ENCODE results near the gene ZFP62. TPM values are rescaled to one million over a fixed set of nuclear protein-coding genes. Genes with fewer than 3 reads are reported as not detected.
A peak's percentile ranks its signal among the peaks of the same experiment; 100 is the strongest.

Gene ZFP62
- total RNA-seq, 4 donors from 2014 or later: 19.1 to 34.9 (median 21.4) TPM

DNA sequence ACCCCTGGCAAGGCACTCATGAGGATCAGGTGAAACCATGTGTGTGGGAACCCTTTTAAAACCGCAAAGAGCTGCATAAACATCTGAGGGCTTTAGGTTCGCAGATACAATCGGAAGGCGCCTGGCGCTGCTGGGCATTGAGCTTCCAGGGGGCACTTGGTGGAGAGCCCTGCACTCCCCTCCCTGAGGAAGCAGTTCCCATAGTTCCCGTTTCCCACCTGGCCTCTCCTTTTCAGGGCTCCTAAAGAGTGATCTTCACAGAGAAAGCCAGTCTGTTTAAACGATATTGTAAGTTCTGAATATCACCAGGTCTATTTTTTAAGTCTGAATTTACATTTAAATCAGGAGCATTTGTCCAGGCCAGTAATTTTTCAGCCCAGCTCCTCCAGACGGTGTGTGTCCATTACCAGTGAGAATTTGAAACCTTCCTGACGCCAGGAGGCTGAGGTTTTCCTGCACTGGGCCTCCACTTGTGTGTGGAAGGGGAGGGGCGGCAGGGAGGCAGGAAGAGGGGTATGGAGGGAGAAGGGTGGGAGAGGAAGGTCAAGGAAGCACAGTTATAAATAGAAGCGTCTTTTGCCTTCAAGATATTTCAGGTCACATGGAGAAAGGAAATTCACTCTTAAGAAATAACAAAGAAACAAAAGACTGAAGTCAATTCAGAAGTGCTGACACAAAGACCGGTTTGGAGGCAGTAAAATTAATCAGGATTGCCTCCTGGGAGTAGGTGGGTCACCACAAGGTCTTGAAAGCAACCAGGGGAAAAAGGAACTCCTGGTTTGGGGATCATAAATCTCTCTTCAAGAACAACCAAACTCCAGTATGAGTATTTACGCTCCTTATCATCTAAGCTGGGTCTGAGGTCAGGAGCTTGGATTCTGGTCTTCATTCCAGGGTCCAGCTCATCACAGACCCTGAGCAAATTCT is 44.2 kb downstream of the ZFP62 start:
- peaks cover 0 to 55% (median 12%) of the 10 kb centered on the region in 3 donors for H3K4me1 ChIP-seq
- peak overlapping the region; percentile 40 to 70 (median 62) for H3K27ac ChIP-seq
- ATAC-seq: peak; percentile 29
- peaks cover 4% of the 10 kb centered on the region for H3K27me3 ChIP-seq
- 22 to 36% methylated on average over 7 to 12 of the region's 13 CpGs for whole genome bisulfite sequencing, 2 donors (ENCODE audit: low coverage in 1 of 2)
- TF ChIP-seq POLR2A (IDR thresholded peaks at IDR 0.05) (no peak), POLR2AphosphoS5 (IDR thresholded peaks at IDR 0.05) (no peak), EP300 (IDR thresholded peaks at IDR 0.05) (no peak)
- TF ChIP-seq, protein P1, sequence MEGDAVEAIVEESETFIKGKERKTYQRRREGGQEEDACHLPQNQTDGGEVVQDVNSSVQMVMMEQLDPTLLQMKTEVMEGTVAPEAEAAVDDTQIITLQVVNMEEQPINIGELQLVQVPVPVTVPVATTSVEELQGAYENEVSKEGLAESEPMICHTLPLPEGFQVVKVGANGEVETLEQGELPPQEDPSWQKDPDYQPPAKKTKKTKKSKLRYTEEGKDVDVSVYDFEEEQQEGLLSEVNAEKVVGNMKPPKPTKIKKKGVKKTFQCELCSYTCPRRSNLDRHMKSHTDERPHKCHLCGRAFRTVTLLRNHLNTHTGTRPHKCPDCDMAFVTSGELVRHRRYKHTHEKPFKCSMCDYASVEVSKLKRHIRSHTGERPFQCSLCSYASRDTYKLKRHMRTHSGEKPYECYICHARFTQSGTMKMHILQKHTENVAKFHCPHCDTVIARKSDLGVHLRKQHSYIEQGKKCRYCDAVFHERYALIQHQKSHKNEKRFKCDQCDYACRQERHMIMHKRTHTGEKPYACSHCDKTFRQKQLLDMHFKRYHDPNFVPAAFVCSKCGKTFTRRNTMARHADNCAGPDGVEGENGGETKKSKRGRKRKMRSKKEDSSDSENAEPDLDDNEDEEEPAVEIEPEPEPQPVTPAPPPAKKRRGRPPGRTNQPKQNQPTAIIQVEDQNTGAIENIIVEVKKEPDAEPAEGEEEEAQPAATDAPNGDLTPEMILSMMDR (IDR thresholded peaks at IDR 0.05): no peak
- no peaks in the 10 kb centered on the region for H3K9me3 ChIP-seq
- H3K36me3 ChIP-seq: no peaks in the 10 kb centered on the region
- no peak overlapping the region for H3K4me3 ChIP-seq

DNA sequence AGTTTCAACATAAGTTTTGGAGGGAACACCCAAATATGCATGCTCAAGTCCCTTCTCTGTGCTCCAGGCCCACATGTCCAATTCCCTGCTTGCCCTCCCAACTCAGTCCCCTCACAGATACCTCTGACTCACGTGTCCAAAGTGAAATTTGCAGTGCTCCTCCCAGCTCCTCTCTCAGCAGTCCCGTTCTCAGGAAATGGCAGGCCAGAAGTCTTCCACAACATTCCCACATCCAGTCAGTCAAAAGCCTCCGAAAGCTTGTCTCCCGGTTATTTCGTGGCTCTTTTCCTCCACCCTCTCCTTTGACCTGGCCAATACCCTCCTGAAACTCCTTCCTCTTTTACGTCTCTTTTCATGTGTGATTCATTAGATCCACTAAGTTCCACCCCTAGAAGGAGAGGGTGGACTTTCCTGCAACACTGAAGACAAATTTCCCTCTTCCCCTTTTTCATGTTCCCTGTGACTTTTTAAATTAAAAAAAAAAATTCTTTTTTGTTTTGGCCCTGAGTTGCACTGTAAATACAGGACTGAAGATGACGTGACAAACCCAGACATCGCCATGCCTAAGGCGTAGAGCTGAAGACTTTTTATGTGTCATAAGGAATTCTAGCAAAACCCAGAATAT is 45.7 kb downstream of the ZFP62 start:
- WGBS, 2 donors (ENCODE audit: low coverage in 1 of 2): 58 to 63% methylated on average over 7 to 9 of the region's 9 CpGs
- H3K4me3 ChIP-seq: peak overlapping the region in 1 of 2 donors; percentile 32
- H3K9me3 ChIP-seq: no peaks in the 10 kb centered on the region
- peak overlapping the region in 3 of 4 donors; percentile 55 to 70 (median 59) for H3K27ac ChIP-seq
- TF ChIP-seq, protein P1 (IDR thresholded peaks at IDR 0.05): no peak
- TF ChIP-seq POLR2AphosphoS5 (IDR thresholded peaks at IDR 0.05) (no peak), POLR2A (IDR thresholded peaks at IDR 0.05) (no peak), EP300 (IDR thresholded peaks at IDR 0.05) (no peak)
- no peaks in the 10 kb centered on the region for H3K36me3 ChIP-seq
- H3K27me3 ChIP-seq: peaks cover 4% of the 10 kb centered on the region
- H3K4me1 ChIP-seq: peaks cover 0 to 51% (median 18%) of the 10 kb centered on the region in 3 donors
- ATAC-seq: no peak

DNA sequence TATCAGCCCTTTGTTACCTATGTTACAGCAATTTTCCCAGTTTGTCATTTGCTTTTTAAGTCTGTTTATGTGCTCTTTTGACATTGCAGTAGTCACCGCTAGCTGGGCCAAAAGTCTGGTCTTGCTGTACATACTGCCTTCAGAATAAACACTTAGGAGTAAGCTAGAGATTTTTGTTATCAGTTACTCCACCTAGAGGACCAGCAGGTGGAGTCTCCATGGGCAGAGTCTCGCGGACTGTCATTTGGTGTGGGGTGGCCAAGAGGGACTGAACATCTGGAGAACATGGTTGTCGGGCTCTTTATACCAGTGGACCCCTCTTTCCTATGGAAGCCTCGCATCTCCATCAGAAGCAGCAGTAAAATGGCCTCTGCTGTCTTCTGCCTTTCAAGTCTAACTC is 47.7 kb downstream of the ZFP62 start:
- peak overlapping the region in 1 of 2 donors; percentile 32 for H3K4me3 ChIP-seq
- 73 to 87% methylated on average over 4 to 5 of the region's 5 CpGs for WGBS, 2 donors (ENCODE audit: low coverage in 1 of 2)
- peaks cover 5 to 49% (median 25%) of the 10 kb centered on the region in 3 donors for H3K4me1 ChIP-seq
- peaks cover 4% of the 10 kb centered on the region for H3K27me3 ChIP-seq
- no peaks in the 10 kb centered on the region for H3K36me3 ChIP-seq
- TF ChIP-seq POLR2AphosphoS5 (IDR thresholded peaks at IDR 0.05): no peak
- no peak for TF ChIP-seq EP300 (IDR thresholded peaks at IDR 0.05)
- TF ChIP-seq, protein P1 (IDR thresholded peaks at IDR 0.05): no peak
- TF ChIP-seq POLR2A (IDR thresholded peaks at IDR 0.05): no peak
- H3K27ac ChIP-seq: no peak overlapping the region
- ATAC-seq: no peak
- H3K9me3 ChIP-seq: no peaks in the 10 kb centered on the region

DNA sequence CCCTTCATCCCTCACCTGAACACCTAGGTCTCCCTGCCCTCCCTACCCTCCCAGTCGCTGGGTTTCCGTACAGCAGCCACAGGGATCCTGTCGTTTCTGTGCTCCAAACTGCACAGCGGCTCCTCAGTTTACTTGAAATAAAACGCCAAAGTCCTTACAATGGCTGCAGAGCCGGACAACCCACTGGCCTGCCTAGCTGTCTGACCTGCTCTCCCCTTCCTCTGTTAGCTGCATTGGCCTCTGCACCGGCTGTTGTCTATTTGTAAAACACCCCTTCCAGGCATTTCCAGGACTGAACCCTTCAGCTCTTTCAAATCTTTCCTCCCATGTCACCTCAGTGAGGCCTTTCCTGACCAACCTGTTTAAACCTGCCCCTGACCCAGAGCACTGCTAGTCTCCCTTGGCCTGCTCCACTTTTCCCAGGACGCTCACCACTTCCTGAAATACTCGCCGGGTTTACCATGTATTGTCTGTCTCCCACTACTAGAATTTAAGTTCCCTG is 49.4 kb downstream of the ZFP62 start:
- H3K4me3 ChIP-seq: peak overlapping the region in 1 of 2 donors; percentile 65
- H3K9me3 ChIP-seq: no peaks in the 10 kb centered on the region
- no peak for ATAC-seq
- H3K4me1 ChIP-seq: peaks cover 5 to 49% (median 40%) of the 10 kb centered on the region in 3 donors
- H3K36me3 ChIP-seq: no peaks in the 10 kb centered on the region
- TF ChIP-seq POLR2A (IDR thresholded peaks at IDR 0.05): no peak
- TF ChIP-seq POLR2AphosphoS5 (IDR thresholded peaks at IDR 0.05): no peak
- no peak for TF ChIP-seq EP300 (IDR thresholded peaks at IDR 0.05)
- TF ChIP-seq, protein P1 (IDR thresholded peaks at IDR 0.05): no peak
- no peaks in the 10 kb centered on the region for H3K27me3 ChIP-seq
- WGBS, 2 donors (ENCODE audit: low coverage in 1 of 2): 80 to 90% methylated on average over 9 to 10 of the region's 10 CpGs
- H3K27ac ChIP-seq: peak overlapping the region; percentile 94 to 99 (median 96)

Measured in gastroesophageal sphincter (tissue), 4 donors.